Measurements from ENCODE around the gene LRRC37A3. TPM values are rescaled to one million over a fixed set of nuclear protein-coding genes. Genes with fewer than 3 reads are reported as not detected.
A peak's percentile ranks its signal among the peaks of the same experiment; 100 is the strongest.
"Not testable (repeated sequence)": the region's sequence is repeated elsewhere in the genome, so short reads cannot be mapped to it uniquely, and the experiment has no call there.

LRRC37A3 gene
- total RNA-seq, 4 donors from 2014 or later = 1.7 to 8.1 (median 3.9) TPM

- WGBS, 2 donors (ENCODE audit: low coverage in 1 of 2) = 61% methylated on average over 3 of the region's 3 CpGs; no CpG with 5 or more reads in 1 of the 2 donors
- not testable (repeated sequence) for H3K27me3 ChIP-seq, H3K4me1 ChIP-seq, ATAC-seq, H3K9me3 ChIP-seq, H3K4me3 ChIP-seq, H3K27ac ChIP-seq, H3K36me3 ChIP-seq
These were observed 9.4 kb upstream of the LRRC37A3 start for GRCh38 chr17:64928701-64929100.

GRCh38 chr17:64927444-64927843, 8.2 kb upstream of the LRRC37A3 start:
- H3K27ac ChIP-seq = peak overlapping the region in 1 of 4 donors; percentile 37
- H3K27me3 ChIP-seq, H3K4me1 ChIP-seq, H3K36me3 ChIP-seq, H3K9me3 ChIP-seq, H3K4me3 ChIP-seq: not testable (repeated sequence)
- 0% methylated on average over 2 of the region's 2 CpGs for WGBS, 2 donors (ENCODE audit: low coverage in 1 of 2)
- TF ChIP-seq CTCF (IDR thresholded peaks at IDR 0.05) = peak in 3 of 4 experiments; percentile 67 to 79 (median 77)
- ATAC-seq = peak; percentile 84

- not testable (repeated sequence) for H3K4me3 ChIP-seq, H3K27ac ChIP-seq, H3K9me3 ChIP-seq, H3K27me3 ChIP-seq, ATAC-seq, H3K36me3 ChIP-seq, H3K4me1 ChIP-seq
- WGBS, 2 donors (ENCODE audit: low coverage in 1 of 2) = 75 to 76% methylated on average over 2 to 3 of the region's 4 CpGs
These were observed 7.2 kb upstream of the LRRC37A3 start for GRCh38 chr17:64926430-64926829.

GRCh38 chr17:64925244-64925643, 6.0 kb upstream of the LRRC37A3 start:
- not testable (repeated sequence) for H3K27ac ChIP-seq, H3K9me3 ChIP-seq, H3K27me3 ChIP-seq, ATAC-seq, H3K4me1 ChIP-seq, H3K36me3 ChIP-seq, H3K4me3 ChIP-seq
- WGBS, 2 donors (ENCODE audit: low coverage in 1 of 2) = 83 to 100% methylated on average over 1 to 3 of the region's 4 CpGs

- not testable (repeated sequence) for H3K27ac ChIP-seq, H3K27me3 ChIP-seq, H3K36me3 ChIP-seq, ATAC-seq, H3K9me3 ChIP-seq, H3K4me3 ChIP-seq
- 68% methylated on average over 6 of the region's 6 CpGs; no CpG with 5 or more reads in 1 of the 2 donors for WGBS, 2 donors (ENCODE audit: low coverage in 1 of 2)
- peaks cover 0 to 18% (median 0%) of the 10 kb centered on the region in 3 donors for H3K4me1 ChIP-seq
These were observed 3.8 kb upstream of the LRRC37A3 start for GRCh38 chr17:64923051-64923568.

GRCh38 chr17:64920419-64921172, 1.3 kb upstream of the LRRC37A3 start:
- no peaks in the 10 kb centered on the region for H3K36me3 ChIP-seq
- peaks cover 0 to 17% (median 0%) of the 10 kb centered on the region in 3 donors for H3K4me1 ChIP-seq
- no peaks in the 10 kb centered on the region for H3K27me3 ChIP-seq
- H3K4me3 ChIP-seq = no peak overlapping the region
- no peaks in the 10 kb centered on the region for H3K9me3 ChIP-seq
- no peak overlapping the region for H3K27ac ChIP-seq
- WGBS, 2 donors (ENCODE audit: low coverage in 1 of 2) = 86 to 96% methylated on average over 9 to 11 of the region's 12 CpGs
- TF ChIP-seq EP300 (IDR thresholded peaks at IDR 0.05) = no peak
- no peak for TF ChIP-seq POLR2A (IDR thresholded peaks at IDR 0.05)
- no peak for TF ChIP-seq CTCF (IDR thresholded peaks at IDR 0.05)
- TF ChIP-seq POLR2AphosphoS5 (IDR thresholded peaks at IDR 0.05) = no peak
- no peak for ATAC-seq

GRCh38 chr17:64920026-64920418, 744 bp upstream of the LRRC37A3 start:
- peak; percentile 10 for ATAC-seq
- WGBS, 2 donors (ENCODE audit: low coverage in 1 of 2) = 71 to 74% methylated on average over 6 to 9 of the region's 9 CpGs
- Histone ChIP-seq H3K9me3 (no peaks in the 10 kb centered on the region), H3K27ac (peak overlapping the region; percentile 88 to 99 (median 97)), H3K4me1 (peaks cover 0 to 17% (median 0%) of the 10 kb centered on the region in 3 donors), H3K27me3 (no peaks in the 10 kb centered on the region), H3K36me3 (no peaks in the 10 kb centered on the region), H3K4me3 (peak overlapping the region; percentile 87 to 91)
- TF ChIP-seq POLR2A (IDR thresholded peaks at IDR 0.05) = no peak
- no peak for TF ChIP-seq CTCF (IDR thresholded peaks at IDR 0.05)
- no peak for TF ChIP-seq EP300 (IDR thresholded peaks at IDR 0.05)
- TF ChIP-seq POLR2AphosphoS5 (IDR thresholded peaks at IDR 0.05) = no peak

All from gastroesophageal sphincter (tissue), 4 donors.